GM21717 (cell line): ENCODE measurements around the gene CRPPA.
"Not testable (repeated sequence)": the region's sequence is repeated elsewhere in the genome, so short reads cannot be mapped to it uniquely, and the experiment has no call there.

ENCODE experiments used
- ATAC-seq: cut with Tn5 transposase; IDR thresholded peaks from one replicate; pipeline ENCODE4 v1.9.1; 2021; ENCODE audit warnings: mild to moderate bottlenecking, moderate library complexity; ENCODE audit not compliant: unreplicated experiment

CRPPA gene

DNA sequence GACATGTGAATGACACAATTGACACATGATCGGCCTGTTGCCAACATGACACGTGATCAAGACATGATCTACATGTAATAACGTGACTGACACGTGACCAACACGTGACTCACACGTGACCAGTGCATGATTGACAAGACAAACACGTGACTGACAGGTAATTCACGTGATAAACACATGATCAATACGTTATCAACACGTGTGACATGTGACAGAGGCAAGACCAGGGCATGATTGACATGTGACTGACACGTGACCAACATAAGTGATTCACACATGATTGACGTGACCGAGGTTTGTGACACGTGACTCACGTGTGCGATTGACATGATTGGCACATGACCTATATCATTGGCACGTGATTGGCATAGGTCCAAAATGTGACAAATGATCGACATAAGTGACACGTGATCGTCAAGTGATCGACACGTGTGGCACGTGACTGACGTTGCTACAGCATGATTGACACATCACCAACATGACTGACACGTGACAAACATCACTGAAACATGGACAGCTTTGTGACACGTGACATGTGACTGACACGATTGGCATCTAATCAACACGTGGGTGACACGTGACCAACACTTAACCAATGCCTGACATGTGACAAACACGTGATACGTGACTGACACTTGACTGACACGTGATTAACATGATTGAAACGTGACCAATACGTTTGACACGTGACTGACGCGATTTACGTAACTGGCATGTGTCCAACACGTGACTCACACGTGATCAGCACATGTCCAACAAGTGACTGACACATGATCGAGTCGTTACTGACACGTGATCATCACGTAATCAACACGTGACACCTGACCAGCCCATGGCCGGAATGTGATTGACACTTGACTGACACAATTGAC is 23.0 kb downstream of the CRPPA start:
- no peak for ATAC-seq

DNA sequence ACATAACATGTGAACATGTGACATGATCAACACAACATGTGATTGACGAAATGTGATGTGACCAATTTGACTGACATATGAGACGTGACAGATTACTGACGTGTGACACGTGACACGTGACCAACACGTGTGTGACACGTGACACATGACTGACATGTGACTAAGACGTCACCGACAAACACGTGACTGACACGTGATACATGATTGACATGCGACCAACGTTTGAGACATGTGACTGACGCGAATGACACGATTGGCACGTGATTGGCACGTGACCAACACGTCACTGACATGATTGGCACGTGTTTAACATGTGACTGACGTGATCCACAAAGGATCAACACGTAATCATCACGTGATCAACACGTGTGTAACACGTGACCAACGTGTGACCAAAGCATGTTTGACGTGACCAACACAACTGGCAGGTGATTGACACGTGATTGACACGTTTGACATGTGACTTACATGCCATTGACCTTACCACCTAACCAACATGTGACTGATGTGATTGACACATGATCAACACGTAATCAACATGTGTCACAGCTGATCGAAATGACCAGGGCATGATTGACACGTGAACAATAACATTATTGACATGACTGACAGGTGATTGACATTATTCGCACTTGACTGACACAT is 23.7 kb downstream of the CRPPA start:
- no peak for ATAC-seq

DNA sequence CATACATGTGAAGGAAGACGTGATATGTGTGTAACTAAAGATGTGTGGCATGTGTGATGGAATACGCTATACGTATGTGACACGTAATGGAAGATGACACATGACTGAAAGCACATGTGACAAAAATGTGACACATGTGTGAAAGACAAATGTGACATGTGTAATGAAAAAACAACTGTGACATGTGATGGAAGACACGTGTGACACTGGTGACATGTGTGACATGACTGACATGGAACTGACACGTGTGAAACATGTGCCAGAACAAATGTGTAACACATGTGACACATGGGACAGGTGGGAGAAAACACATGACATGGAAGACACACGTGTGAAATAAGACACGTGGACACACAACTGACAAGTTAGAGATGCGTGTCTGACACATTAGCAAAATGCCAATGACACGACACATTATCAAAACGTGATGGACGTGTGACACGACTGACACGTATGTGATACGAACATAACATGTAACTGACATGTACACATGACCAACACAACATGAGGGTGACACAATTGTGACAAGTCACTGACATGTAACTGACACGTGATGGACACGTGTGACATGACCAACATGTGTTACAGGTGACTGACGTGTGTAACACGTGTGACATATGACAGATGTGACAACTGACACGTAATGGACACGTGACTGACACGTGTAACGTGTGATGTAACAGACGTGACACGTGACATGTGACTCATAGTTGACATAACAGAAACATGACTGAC is 24.4 kb downstream of the CRPPA start:
- no peak for ATAC-seq

DNA sequence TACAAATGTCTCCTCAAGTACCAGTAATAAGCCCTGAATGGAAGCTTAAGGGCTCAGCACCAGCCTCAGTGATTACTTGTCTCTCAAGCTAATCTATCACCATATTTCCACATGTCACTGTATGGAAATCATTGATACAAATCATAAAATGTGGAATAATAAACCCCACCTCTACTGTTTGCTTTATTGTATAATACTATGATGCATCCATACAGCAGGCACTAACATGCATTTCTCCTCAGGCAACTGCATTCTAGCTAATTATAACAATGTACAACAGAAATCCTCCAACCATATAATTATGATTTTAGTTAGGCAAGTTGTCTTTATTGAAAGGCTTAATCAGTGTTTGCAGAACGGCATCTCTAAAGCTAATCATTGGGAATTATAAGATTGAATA is 26.2 kb downstream of the CRPPA start:
- ATAC-seq, result no peak

DNA sequence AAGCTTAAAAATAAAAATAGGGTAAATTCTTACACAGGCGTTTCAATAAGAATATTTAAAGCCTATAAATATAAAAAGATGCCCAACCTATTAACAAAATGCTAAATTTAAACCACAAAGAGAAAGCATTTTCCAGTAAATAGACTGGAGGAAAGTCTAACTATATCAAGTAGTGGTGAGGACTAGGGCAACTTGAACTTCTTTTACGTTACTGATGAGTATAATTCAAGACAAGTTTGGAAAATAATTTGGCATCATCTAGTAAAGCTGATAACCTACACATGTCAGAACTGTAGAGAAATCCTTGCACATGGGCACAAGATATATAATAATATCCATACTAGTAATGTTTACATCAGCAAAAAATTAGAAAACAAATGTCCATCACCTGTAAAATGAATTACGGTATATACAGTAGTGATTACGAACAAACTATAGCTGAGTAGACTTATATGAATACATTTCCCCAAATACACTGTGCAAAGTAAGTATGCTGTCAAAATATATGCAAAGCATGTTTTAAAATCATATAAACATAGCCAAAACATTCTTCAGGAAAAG is 27.4 kb downstream of the CRPPA start:
- ATAC-seq, result no peak

DNA sequence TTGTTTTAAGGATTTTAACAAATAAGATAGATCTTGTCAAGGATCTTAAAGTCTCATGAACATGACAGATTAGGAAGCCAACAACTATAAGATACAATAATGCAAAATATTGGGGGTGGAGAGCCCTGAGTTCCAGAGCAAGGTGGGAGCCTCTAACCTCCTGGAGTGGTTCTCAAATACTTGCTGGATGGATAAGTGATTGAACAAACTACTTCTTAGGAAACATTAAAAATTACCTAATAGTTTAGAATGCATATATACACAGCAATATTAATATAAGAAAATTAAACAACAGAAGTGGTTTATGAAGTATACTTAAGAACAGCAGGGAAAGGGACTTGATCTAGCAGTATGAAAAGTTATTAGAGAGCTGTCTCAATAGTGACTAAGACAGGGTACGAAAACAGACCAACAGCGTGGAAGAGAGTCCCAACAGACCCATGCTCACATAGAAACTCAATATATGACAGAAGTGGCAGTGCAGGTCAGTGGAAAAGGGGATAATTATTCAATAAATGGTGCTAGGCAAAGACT is 28.3 kb downstream of the CRPPA start:
- ATAC-seq, result no peak

DNA sequence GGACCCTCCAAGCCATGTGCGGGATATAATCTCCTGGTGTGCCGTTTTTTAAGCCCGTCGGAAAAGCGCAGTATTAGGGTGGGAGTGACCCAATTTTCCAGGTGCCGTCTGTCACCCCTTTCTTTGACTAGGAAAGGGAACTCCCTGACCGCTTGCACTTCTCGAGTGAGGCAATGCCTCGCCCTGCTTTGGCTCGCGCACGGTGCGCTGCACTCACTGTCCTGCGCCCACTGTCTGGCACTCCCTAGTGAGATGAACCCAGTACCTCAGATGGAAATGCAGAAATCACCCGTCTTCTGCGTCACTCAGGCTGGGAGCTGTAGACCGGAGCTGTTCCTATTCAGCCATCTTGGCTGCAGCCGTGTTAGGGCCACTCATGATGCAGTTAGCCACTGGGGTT is 37.6 kb downstream of the CRPPA start:
- not testable (repeated sequence) for ATAC-seq

DNA sequence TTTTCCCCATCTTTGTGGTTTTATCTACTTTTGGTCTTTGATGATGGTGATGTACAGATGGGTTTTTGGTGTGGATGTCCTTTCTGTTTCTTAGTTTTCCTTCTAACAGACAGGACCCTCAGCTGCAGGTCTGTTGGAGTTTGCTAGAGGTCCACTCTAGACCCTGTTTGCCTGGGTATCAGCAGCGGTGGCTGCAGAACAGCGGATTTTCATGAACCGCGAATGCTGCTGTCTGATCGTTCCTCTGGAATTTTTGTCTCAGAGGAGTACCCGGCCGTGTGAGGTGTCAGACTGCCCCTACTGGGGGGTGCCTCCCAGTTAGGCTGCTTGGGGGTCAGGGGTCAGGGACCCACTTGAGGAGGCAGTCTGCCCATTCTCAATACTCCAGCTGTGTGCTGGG is 38.2 kb downstream of the CRPPA start:
- ATAC-seq, result not testable (repeated sequence)
